Prostate gland (tissue), 2 donors: ENCODE measurements around the gene KLHDC4. TPM values are rescaled to one million over a fixed set of nuclear protein-coding genes. Genes with fewer than 3 reads are reported as not detected.

ENCODE experiments used
- DNase-seq: peaks from one replicate; pipeline ENCODE4 v3.0.0-alpha.2; 2019; ENCODE audit warnings: low spot score
- H3K27ac ChIP-seq, 2 donors: fragments of 200-600 bp; sonication (generic); 2 replicates each; pipeline ENCODE4 v1.5.1; 2017 to 2019
- H3K27me3 ChIP-seq: fragments of 200-600 bp; sonication (generic); replicated peaks from 2 replicates; pipeline ENCODE4 v1.5.1; 2019; ENCODE audit not compliant: insufficient read depth
- H3K36me3 ChIP-seq, 2 donors: fragments of 200-600 bp; sonication (generic); 1 replicate in 1 of 2; 2 replicates in 1 of 2; pipeline versions ENCODE4 v1.5.1 to v1.8.1; 2017 to 2019
- H3K4me1 ChIP-seq: fragments of 200-600 bp; sonication (generic); replicated peaks from 2 replicates; pipeline ENCODE4 v1.5.1; 2019
- H3K4me3 ChIP-seq, 2 donors: fragments of 200-600 bp; sonication (generic); 2 replicates each; pipeline ENCODE4 v1.5.1; 2017 to 2019
- H3K9me3 ChIP-seq: fragments of 200-600 bp; sonication (generic); 2 replicates; pipeline ENCODE4 v1.5.1; 2017
- CTCF ChIP-seq, 4 experiments: fragments of 200-600 bp in 2 of 4; fragments of 450-650 bp in 2 of 4; sonication (generic) in 2 of 4; IDR thresholded peaks; 1 replicate in 3 of 4; 2 replicates in 1 of 4; pipeline ENCODE4 v1.5.1; 2016 to 2019; ENCODE audit warnings: antibody characterized with exemption in 4 of 4, mild to moderate bottlenecking in 2 of 4, moderate library complexity in 2 of 4
- POLR2A ChIP-seq: fragments of 450-650 bp; IDR thresholded peaks from one replicate; pipeline ENCODE4 v1.6.1; 2016; ENCODE audit warnings: antibody characterized with exemption, mild to moderate bottlenecking
- POLR2AphosphoS5 ChIP-seq: sonication (generic); formaldehyde crosslinking; IDR thresholded peaks from one replicate; pipeline ENCODE4 v1.6.1; 2017; ENCODE audit warnings: antibody characterized with exemption
- WGBS: methylation state at CpG from one replicate; pipeline ENCODE4 v1.1.5; 2018; 5-methylcytosine and 5-hydroxymethylcytosine counted together
- intact Hi-C: fragments of 100-400 bp; cut with DNase I; formaldehyde crosslinking; loops from one replicate; pipeline ENCODE4 v1.14.2; 2022
- total RNA-seq, 2 donors: library from RNA; depleted of rRNA; stranded (reverse); fragments of >200 nt; gene quantifications; one replicate each; pipeline ENCODE4 v1.1.0, GENCODE V29; 2016

KLHDC4 gene
- total RNA-seq, 2 donors from 2014 or later: 28.2 to 56.4 TPM

- H3K4me1 ChIP-seq: peaks cover 13% of the 10 kb centered on the region
- intact Hi-C loops: no loop called here
- WGBS: 85% methylated on average over 8 of the region's 8 CpGs
- TF ChIP-seq CTCF (IDR thresholded peaks at IDR 0.05) (no peak), POLR2AphosphoS5 (no peak), POLR2A (no peak)
- no peak overlapping the region for H3K4me3 ChIP-seq
- DNase-seq: no peak
- H3K27ac ChIP-seq: no peak overlapping the region
- H3K9me3 ChIP-seq: no peaks in the 10 kb centered on the region
- no peaks in the 10 kb centered on the region for H3K36me3 ChIP-seq
- no peaks in the 10 kb centered on the region for H3K27me3 ChIP-seq
These were observed 4.7 kb downstream of the KLHDC4 start for GRCh38 chr16:87761060-87761459.

GRCh38 chr16:87757841-87758426 is 7.9 kb downstream of the KLHDC4 start:
- Histone ChIP-seq H3K4me1 (peaks cover 10% of the 10 kb centered on the region), H3K36me3 (peaks cover 3 to 7% of the 10 kb centered on the region in 2 donors), H3K27me3 (no peaks in the 10 kb centered on the region), H3K27ac (no peak overlapping the region), H3K4me3 (no peak overlapping the region), H3K9me3 (no peaks in the 10 kb centered on the region)
- DNase-seq: no peak
- intact Hi-C loops: no loop called here
- 88% methylated on average over 8 of the region's 8 CpGs for WGBS
- TF ChIP-seq CTCF (IDR thresholded peaks at IDR 0.05): no peak
- no peak for TF ChIP-seq POLR2AphosphoS5
- no peak for TF ChIP-seq POLR2A

GRCh38 chr16:87754535-87754934 is 11.3 kb downstream of the KLHDC4 start:
- WGBS: 89% methylated on average over 11 of the region's 11 CpGs
- H3K36me3 ChIP-seq: peaks cover 6 to 13% of the 10 kb centered on the region in 2 donors
- TF ChIP-seq POLR2A (no peak), POLR2AphosphoS5 (no peak), CTCF (IDR thresholded peaks at IDR 0.05) (no peak)

GRCh38 chr16:87747626-87748414 is 18.0 kb downstream of the KLHDC4 start:
- intact Hi-C loops: no loop called here
- peaks cover 2 to 6% of the 10 kb centered on the region in 2 donors for H3K36me3 ChIP-seq
- H3K9me3 ChIP-seq: no peaks in the 10 kb centered on the region
- no peak for TF ChIP-seq CTCF (IDR thresholded peaks at IDR 0.05)
- no peak for TF ChIP-seq POLR2AphosphoS5
- TF ChIP-seq POLR2A: no peak
- no peaks in the 10 kb centered on the region for H3K4me1 ChIP-seq
- WGBS: 93% methylated on average over 22 of the region's 22 CpGs
- H3K4me3 ChIP-seq: no peak overlapping the region
- no peak for DNase-seq
- H3K27me3 ChIP-seq: no peaks in the 10 kb centered on the region
- H3K27ac ChIP-seq: no peak overlapping the region

More at GRCh38 chr16:87754535-87754934, 11.3 kb downstream of the KLHDC4 start:
- intact Hi-C loops: no loop called here
- no peak for DNase-seq
- Histone ChIP-seq H3K9me3 (no peaks in the 10 kb centered on the region), H3K4me1 (no peaks in the 10 kb centered on the region), H3K27ac (no peak overlapping the region), H3K27me3 (no peaks in the 10 kb centered on the region), H3K4me3 (no peak overlapping the region)
